NCI-H2227 (cell line): Measurements from ENCODE around the gene BRD9.
A peak's percentile ranks its signal among the peaks of the same experiment; 100 is the strongest.
"Not testable (repeated sequence)": the region's sequence is repeated elsewhere in the genome, so short reads cannot be mapped to it uniquely, and the experiment has no call there.

Source experiments
- DNase-seq: peaks from one replicate; lab custom pipeline; 2025; ENCODE audit not compliant: unreplicated experiment; lab: John Stamatoyannopoulos, UW

The BRD9 gene

GRCh38 chr5:923281-923873, 30.8 kb upstream of the BRD9 start:
- peak; percentile 87 for DNase-seq

- DNase-seq, result no peak
These were observed 30.1 kb upstream of the BRD9 start for GRCh38 chr5:922436-923280.

GRCh38 chr5:921456-922435, 29.1 kb upstream of the BRD9 start:
- DNase-seq, result no peak

GRCh38 chr5:920321-920720, 27.7 kb upstream of the BRD9 start:
- DNase-seq, result no peak

- no peak for DNase-seq
These were observed 26.9 kb upstream of the BRD9 start for GRCh38 chr5:919356-920000.

- DNase-seq, result not testable (repeated sequence)
These were observed 26.1 kb upstream of the BRD9 start for GRCh38 chr5:918717-919116.

GRCh38 chr5:916441-917293, 24.1 kb upstream of the BRD9 start:
- DNase-seq, result no peak

GRCh38 chr5:915946-916345, 23.3 kb upstream of the BRD9 start:
- DNase-seq, result no peak

GRCh38 chr5:915346-915745, 22.7 kb upstream of the BRD9 start:
- not testable (repeated sequence) for DNase-seq

GRCh38 chr5:914612-915011, 22.0 kb upstream of the BRD9 start:
- no peak for DNase-seq

GRCh38 chr5:914174-914573, 21.6 kb upstream of the BRD9 start:
- DNase-seq, result no peak

GRCh38 chr5:912280-913091, 19.9 kb upstream of the BRD9 start:
- no peak for DNase-seq

GRCh38 chr5:911601-912000, 19.0 kb upstream of the BRD9 start:
- DNase-seq, result no peak

GRCh38 chr5:910769-911160, 18.2 kb upstream of the BRD9 start:
- no peak for DNase-seq

GRCh38 chr5:909994-910768, 17.6 kb upstream of the BRD9 start:
- DNase-seq, result no peak

GRCh38 chr5:909086-909485, 16.5 kb upstream of the BRD9 start:
- no peak for DNase-seq

- no peak for DNase-seq
These were observed 15.6 kb upstream of the BRD9 start for GRCh38 chr5:908172-908571.

GRCh38 chr5:907366-907910, 14.8 kb upstream of the BRD9 start:
- DNase-seq, result no peak
